Measurements from ENCODE around the gene CYFIP1. TPM values are rescaled to one million over a fixed set of nuclear protein-coding genes. Genes with fewer than 3 reads are reported as not detected.

The CYFIP1 gene
- polyA plus RNA-seq, 3 donors = 47.1 to 85.5 (median 63.8) TPM

DNA sequence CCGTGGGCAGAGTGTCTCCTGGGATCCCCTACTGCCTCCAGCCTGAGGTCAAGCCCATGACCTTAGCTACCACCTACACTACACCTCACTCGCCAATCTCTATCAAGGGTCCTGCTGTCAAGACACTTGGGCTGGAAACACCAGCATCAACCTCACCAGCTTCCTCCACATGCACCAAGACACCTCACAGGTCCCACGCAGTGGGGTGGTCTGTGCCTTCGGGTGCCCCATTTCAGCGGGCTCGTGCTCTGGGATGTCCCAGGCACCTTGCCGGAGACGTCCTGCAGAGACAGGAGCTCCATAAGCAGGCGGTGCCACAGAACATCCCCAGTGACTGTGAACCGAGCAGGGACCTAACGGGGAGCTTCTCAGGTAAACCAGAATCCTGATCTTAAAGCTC, 20.0 kb downstream of the CYFIP1 start:
- peaks cover 4 to 11% of the 10 kb centered on the region in 2 donors for H3K36me3 Mint-ChIP-seq
- H3K27ac Mint-ChIP-seq = peak overlapping the region in 2 of 7 donors; percentile 41 to 84
- peaks cover 72% of the 10 kb centered on the region for H3K4me1 Mint-ChIP-seq
- peaks cover 0 to 1% (median 0%) of the 10 kb centered on the region in 3 donors for H3K27me3 Mint-ChIP-seq (ENCODE audit: low read depth in 3 of 3)
- no peak overlapping the region for H3K4me2 ChIP-seq (replicated peaks; ENCODE audit: extremely low read depth, low read length, poor library complexity, severe bottlenecking)
- H3K4me1 ChIP-seq (ENCODE audit: control insufficient read depth in 1 of 2, insufficient read depth in 2 of 2, low read length in 2 of 2) = peaks cover 41 to 44% of the 10 kb centered on the region in 2 donors
- DNase-seq = no peak
- H3K4me3 ChIP-seq (replicated peaks in 1 of 3; ENCODE audit: low read depth in 2 of 3, low read length in 3 of 3) = no peak overlapping the region
- no peak overlapping the region for H3K27ac ChIP-seq (ENCODE audit: low read depth in 1 of 2, low read length in 2 of 2)
- H3K9ac ChIP-seq (ENCODE audit: insufficient read depth, low read length, poor library complexity, severe bottlenecking) = no peak overlapping the region
- no peaks in the 10 kb centered on the region for H3K9me3 ChIP-seq (replicated peaks in 1 of 2; ENCODE audit: control insufficient read depth in 1 of 2, insufficient read depth in 1 of 2, low read length in 2 of 2)
- no peaks in the 10 kb centered on the region for H3K36me3 ChIP-seq (replicated peaks in 1 of 2; ENCODE audit: control insufficient read depth in 1 of 2, insufficient read depth in 2 of 2, low read length in 2 of 2)
- peaks cover 99% of the 10 kb centered on the region for H4K20me1 ChIP-seq (ENCODE audit: insufficient read depth, low read length)
- intact Hi-C loops (cut with micrococcal nuclease) = no loop called here
- no peak overlapping the region for H2AFZ ChIP-seq (ENCODE audit: insufficient read depth, low read depth, low read length, poor library complexity, severe bottlenecking)
- H3K4me3 Mint-ChIP-seq = no peak overlapping the region
- peaks cover 74% of the 10 kb centered on the region for H3K79me2 ChIP-seq (ENCODE audit: insufficient read depth, low read length)
- no peaks in the 10 kb centered on the region for H3K27me3 ChIP-seq (ENCODE audit: control insufficient read depth in 2 of 2, insufficient read depth in 2 of 2, low read length in 2 of 2)
- TF ChIP-seq, protein P1, sequence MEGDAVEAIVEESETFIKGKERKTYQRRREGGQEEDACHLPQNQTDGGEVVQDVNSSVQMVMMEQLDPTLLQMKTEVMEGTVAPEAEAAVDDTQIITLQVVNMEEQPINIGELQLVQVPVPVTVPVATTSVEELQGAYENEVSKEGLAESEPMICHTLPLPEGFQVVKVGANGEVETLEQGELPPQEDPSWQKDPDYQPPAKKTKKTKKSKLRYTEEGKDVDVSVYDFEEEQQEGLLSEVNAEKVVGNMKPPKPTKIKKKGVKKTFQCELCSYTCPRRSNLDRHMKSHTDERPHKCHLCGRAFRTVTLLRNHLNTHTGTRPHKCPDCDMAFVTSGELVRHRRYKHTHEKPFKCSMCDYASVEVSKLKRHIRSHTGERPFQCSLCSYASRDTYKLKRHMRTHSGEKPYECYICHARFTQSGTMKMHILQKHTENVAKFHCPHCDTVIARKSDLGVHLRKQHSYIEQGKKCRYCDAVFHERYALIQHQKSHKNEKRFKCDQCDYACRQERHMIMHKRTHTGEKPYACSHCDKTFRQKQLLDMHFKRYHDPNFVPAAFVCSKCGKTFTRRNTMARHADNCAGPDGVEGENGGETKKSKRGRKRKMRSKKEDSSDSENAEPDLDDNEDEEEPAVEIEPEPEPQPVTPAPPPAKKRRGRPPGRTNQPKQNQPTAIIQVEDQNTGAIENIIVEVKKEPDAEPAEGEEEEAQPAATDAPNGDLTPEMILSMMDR (IDR thresholded peaks at IDR 0.05) = no peak
- H3K9me3 Mint-ChIP-seq = no peaks in the 10 kb centered on the region
- WGBS (ENCODE audit: insufficient coverage) = 97% methylated on average over 11 of the region's 11 CpGs

DNA sequence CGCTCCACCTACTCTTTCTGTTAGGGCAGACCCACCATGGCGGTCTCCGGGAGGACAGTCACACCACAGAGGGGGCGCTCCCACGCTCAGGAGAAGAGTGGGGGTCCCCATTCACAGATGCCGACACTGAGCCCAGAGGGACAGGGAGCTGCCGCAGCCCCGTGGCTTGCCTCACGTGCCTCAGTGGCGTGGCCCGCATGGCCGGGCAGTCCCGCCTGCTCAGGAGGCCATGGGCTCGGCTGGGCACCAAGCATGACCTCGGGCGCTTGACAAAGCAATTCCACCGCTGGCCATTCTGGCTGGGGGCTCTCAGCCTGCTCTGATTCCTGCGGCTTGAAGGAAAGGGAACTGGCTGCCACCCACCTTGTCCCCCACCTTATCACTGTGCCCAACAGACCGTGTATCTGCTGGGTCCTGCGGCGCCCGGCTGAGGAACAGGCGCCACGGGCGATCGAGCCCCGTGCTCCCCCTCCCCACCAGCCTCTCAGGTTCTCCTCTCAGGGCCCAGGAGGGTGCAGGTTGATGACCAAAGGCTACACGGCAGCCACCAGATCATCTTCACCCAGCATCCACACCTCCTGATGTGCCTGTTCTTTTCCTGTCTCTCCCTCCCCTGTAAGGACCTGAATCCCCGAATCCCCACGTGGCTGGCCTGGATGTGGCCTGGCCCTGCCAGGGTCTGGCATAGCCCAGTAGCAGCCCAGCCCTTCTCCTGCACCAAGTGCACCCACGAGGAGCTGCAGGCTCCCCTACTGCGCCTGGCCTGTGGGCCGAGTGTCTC, 20.7 kb downstream of the CYFIP1 start:
- Mint-ChIP-seq H3K27me3 (ENCODE audit: low read depth in 3 of 3) (peaks cover 0 to 1% (median 0%) of the 10 kb centered on the region in 3 donors), H3K4me1 (peaks cover 69% of the 10 kb centered on the region), H3K9me3 (no peaks in the 10 kb centered on the region), H3K27ac (peak overlapping the region in 3 of 7 donors; percentile 13 to 87 (median 21)), H3K4me3 (peak overlapping the region in 1 of 2 donors; percentile 50), H3K36me3 (peaks cover 4 to 11% of the 10 kb centered on the region in 2 donors)
- TF ChIP-seq, protein P1 (IDR thresholded peaks at IDR 0.05) = no peak
- WGBS (ENCODE audit: insufficient coverage) = 94% methylated on average over 32 of the region's 33 CpGs
- H3K36me3 ChIP-seq (replicated peaks in 1 of 2; ENCODE audit: control insufficient read depth in 1 of 2, insufficient read depth in 2 of 2, low read length in 2 of 2) = no peaks in the 10 kb centered on the region
- no peaks in the 10 kb centered on the region for H3K27me3 ChIP-seq (ENCODE audit: control insufficient read depth in 2 of 2, insufficient read depth in 2 of 2, low read length in 2 of 2)
- H3K79me2 ChIP-seq (ENCODE audit: insufficient read depth, low read length) = peaks cover 74% of the 10 kb centered on the region
- H3K4me3 ChIP-seq (replicated peaks in 1 of 3; ENCODE audit: low read depth in 2 of 3, low read length in 3 of 3) = no peak overlapping the region
- H3K27ac ChIP-seq (ENCODE audit: low read depth in 1 of 2, low read length in 2 of 2) = no peak overlapping the region
- no peak for DNase-seq
- no peaks in the 10 kb centered on the region for H3K9me3 ChIP-seq (replicated peaks in 1 of 2; ENCODE audit: control insufficient read depth in 1 of 2, insufficient read depth in 1 of 2, low read length in 2 of 2)
- no peak overlapping the region for H3K4me2 ChIP-seq (replicated peaks; ENCODE audit: extremely low read depth, low read length, poor library complexity, severe bottlenecking)
- H3K9ac ChIP-seq (ENCODE audit: insufficient read depth, low read length, poor library complexity, severe bottlenecking) = no peak overlapping the region
- peaks cover 99% of the 10 kb centered on the region for H4K20me1 ChIP-seq (ENCODE audit: insufficient read depth, low read length)
- no peak overlapping the region for H2AFZ ChIP-seq (ENCODE audit: insufficient read depth, low read depth, low read length, poor library complexity, severe bottlenecking)
- intact Hi-C loops (cut with micrococcal nuclease) = no loop called here
- H3K4me1 ChIP-seq (ENCODE audit: control insufficient read depth in 1 of 2, insufficient read depth in 2 of 2, low read length in 2 of 2) = peaks cover 43 to 46% of the 10 kb centered on the region in 2 donors
